ENCODE measurements around the gene ACOT7.

DNA sequence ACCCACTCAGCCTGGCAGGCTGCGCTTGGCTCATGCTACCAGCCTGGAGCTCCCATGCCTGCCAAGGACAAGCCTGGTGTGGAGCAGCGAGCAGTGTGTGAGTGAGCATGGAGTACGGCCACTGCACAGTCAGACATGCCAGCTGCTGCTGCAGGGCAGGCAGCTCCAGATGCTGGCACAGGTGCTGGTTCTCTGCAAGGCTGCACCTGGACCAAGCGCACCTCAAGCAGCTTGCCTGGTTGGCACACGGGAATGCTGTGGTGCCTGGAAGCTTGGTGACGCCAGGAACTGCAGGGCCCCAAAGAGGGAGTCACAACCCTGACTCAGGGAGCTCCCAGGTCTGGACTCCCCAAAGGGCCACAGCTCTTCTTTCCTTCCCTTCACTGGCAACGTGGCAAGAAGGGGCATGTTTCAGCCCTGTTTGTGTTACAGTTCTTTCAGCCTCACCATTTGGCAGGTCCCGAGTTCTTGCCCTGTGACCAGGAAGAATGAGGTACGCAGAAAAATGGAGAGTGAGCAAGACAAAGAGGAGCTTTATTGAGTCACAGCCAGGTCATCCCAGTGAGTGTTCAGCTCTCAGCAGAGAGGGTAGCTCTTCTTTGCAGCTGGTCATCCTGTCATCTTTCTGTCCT is 26.1 kb downstream of the ACOT7 start:
- TF ChIP-seq POLR2AphosphoS5 (IDR thresholded peaks at IDR 0.05; ENCODE audit: low read depth) (no peak), EZH2 (IDR thresholded peaks at IDR 0.05; ENCODE audit: low read depth, unreplicated experiment) (no peak), STAT1 (IDR thresholded peaks at IDR 0.05; ENCODE audit: unreplicated experiment) (no peak)
- TF ChIP-seq, protein P1, sequence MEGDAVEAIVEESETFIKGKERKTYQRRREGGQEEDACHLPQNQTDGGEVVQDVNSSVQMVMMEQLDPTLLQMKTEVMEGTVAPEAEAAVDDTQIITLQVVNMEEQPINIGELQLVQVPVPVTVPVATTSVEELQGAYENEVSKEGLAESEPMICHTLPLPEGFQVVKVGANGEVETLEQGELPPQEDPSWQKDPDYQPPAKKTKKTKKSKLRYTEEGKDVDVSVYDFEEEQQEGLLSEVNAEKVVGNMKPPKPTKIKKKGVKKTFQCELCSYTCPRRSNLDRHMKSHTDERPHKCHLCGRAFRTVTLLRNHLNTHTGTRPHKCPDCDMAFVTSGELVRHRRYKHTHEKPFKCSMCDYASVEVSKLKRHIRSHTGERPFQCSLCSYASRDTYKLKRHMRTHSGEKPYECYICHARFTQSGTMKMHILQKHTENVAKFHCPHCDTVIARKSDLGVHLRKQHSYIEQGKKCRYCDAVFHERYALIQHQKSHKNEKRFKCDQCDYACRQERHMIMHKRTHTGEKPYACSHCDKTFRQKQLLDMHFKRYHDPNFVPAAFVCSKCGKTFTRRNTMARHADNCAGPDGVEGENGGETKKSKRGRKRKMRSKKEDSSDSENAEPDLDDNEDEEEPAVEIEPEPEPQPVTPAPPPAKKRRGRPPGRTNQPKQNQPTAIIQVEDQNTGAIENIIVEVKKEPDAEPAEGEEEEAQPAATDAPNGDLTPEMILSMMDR (conservative IDR thresholded peaks at IDR 0.05; ENCODE audit: low read depth in 2 of 2), result no peak
- TF ChIP-seq, protein P2, sequence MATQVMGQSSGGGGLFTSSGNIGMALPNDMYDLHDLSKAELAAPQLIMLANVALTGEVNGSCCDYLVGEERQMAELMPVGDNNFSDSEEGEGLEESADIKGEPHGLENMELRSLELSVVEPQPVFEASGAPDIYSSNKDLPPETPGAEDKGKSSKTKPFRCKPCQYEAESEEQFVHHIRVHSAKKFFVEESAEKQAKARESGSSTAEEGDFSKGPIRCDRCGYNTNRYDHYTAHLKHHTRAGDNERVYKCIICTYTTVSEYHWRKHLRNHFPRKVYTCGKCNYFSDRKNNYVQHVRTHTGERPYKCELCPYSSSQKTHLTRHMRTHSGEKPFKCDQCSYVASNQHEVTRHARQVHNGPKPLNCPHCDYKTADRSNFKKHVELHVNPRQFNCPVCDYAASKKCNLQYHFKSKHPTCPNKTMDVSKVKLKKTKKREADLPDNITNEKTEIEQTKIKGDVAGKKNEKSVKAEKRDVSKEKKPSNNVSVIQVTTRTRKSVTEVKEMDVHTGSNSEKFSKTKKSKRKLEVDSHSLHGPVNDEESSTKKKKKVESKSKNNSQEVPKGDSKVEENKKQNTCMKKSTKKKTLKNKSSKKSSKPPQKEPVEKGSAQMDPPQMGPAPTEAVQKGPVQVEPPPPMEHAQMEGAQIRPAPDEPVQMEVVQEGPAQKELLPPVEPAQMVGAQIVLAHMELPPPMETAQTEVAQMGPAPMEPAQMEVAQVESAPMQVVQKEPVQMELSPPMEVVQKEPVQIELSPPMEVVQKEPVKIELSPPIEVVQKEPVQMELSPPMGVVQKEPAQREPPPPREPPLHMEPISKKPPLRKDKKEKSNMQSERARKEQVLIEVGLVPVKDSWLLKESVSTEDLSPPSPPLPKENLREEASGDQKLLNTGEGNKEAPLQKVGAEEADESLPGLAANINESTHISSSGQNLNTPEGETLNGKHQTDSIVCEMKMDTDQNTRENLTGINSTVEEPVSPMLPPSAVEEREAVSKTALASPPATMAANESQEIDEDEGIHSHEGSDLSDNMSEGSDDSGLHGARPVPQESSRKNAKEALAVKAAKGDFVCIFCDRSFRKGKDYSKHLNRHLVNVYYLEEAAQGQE (IDR thresholded peaks at IDR 0.05; ENCODE audit: unreplicated experiment), result no peak

All from GM23338 (cell line).